GM18868 (cell line): ENCODE results near the gene ZDHHC13.
"Not testable (repeated sequence)": the region's sequence is repeated elsewhere in the genome, so short reads cannot be mapped to it uniquely, and the experiment has no call there.

Experiments used
- ATAC-seq: cut with Tn5 transposase; IDR thresholded peaks from one replicate; pipeline ENCODE4 v1.9.1; 2021; ENCODE audit warnings: mild to moderate bottlenecking, moderate library complexity; ENCODE audit not compliant: unreplicated experiment

ZDHHC13 gene

GRCh38 chr11:19094859-19095258 lies 22.1 kb upstream of the ZDHHC13 start:
- no peak for ATAC-seq

- ATAC-seq = no peak
These were observed 17.9 kb upstream of the ZDHHC13 start for GRCh38 chr11:19099093-19099492.

DNA sequence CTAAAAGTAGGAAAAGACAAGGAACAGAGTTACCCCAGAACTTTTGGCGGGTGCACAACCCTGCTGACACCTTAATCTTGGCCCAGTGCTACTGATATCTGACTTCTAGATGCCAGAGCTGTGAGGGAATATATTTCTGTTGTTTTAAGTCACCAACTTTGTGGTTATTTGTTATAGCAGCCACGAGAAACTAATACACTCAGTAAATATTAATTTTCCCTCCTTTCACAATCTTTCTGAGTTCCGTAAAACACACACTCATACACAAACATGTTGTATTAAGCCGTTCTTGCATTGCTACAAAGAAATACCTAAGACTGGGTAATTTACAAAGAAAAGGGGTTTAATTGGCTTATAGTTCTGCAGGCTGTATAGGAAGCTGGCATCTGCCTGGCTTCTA lies 16.1 kb upstream of the ZDHHC13 start:
- no peak for ATAC-seq

DNA sequence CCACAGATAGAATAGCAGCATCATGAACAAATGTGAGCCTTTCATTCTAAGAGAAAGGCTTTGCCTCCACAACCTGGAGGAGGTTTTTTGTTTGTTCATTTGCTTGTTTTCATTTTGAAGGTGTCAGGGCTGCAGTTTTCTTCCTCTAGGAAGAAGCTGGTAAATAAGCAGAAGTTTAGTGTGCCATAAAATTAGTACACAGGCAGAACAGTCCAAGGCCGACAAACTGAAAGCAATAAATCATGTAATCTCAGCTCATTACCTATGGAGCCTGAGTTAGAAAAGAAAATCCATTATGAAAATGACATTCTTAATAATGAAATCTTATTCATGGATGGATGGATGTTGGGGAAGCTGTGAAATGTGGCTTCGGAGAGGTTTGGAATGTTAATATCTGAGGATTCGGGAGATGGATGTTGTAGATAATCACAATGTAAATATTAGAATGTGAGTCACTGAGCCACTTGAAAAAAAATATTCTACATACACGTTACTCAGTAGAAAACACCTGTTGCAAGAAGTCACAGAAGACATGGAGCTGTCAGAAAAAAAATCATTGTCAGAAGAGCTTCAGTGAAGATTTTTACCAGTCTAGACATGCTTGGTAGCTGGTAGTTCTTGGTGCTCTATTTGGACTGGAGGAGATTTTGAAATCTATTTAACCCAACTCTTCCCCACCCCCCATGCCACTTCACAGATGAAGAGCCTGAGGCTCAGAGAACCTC lies 15.0 kb upstream of the ZDHHC13 start:
- ATAC-seq = no peak

- ATAC-seq = no peak
These were observed 14.5 kb upstream of the ZDHHC13 start for GRCh38 chr11:19102521-19102900.

- ATAC-seq = no peak
These were observed 12.0 kb upstream of the ZDHHC13 start for GRCh38 chr11:19105011-19105410.

- ATAC-seq = no peak
These were observed 9.8 kb upstream of the ZDHHC13 start for GRCh38 chr11:19107125-19107524.

DNA sequence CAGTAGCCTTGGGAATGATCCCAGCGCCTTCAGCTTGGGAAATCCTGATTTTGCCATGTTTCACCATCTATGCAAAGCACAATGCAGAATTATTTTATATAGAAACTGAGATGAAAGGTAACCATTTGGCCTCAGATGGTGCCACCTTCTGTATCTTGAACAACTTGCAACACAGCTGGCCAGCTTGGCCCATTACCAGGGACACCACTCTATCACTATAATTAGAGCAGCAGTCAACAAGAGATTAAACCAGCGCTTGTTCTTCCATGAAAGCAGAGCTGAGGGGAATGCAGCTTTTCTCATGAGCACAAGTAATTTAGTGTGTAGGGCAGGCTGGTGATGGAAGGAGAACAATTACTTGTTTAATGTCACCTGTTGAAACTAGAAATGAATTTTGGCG lies 6.7 kb upstream of the ZDHHC13 start:
- ATAC-seq = no peak

DNA sequence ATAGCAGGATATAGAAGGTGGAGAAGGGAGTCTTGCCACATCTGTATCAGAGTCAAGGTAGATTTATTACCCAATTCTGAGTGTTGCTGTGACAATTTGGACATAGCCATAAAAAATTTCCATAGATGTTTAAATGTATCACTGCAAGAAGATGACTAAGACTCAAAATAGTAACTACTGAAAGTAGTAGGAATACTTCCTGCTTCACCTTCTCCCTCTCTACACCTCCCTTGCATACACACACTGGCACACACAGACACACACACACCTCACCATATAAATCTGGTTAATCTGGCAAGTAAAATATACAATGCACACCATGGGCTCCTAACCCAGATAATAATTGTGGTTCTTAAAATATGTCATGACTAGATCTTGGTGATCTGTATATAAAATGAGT lies 5.2 kb upstream of the ZDHHC13 start:
- no peak for ATAC-seq

GRCh38 chr11:19116276-19116970 lies 545 bp upstream of the ZDHHC13 start:
- no peak for ATAC-seq

- ATAC-seq = no peak
These were observed 761 bp downstream of the ZDHHC13 start for GRCh38 chr11:19117760-19118097.

- no peak for ATAC-seq
These were observed 4.7 kb downstream of the ZDHHC13 start for GRCh38 chr11:19121646-19122045.

DNA sequence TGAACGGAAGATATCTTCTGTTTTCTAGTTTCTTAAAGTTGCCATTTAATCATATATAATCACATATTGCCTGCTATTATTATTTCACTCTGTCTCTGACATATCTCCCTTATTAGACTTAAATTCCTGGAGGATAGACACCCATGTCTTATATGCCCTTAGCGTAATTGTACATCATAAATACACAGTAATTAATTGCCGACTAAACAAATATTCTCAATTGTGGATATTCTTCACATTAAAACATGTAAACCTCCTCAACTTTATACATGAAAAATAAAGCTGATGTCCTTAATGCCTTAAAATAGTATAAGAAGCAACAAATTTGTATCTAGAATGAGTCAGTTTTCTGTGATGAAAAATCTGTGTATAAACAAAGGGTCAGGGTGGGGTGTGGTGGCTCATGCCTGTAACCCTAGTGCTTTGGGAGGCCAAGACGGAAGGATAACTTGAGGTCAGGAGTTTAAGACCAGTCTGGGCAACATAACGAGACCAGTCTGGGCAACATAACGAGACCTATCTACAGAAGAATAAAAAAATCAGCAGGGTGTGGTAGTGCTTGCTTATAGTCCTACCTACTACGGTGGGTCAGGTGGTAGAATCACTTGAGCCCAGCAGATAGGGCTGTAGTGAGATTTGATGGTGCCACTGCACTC lies 6.1 kb downstream of the ZDHHC13 start:
- no peak for ATAC-seq

- ATAC-seq = not testable (repeated sequence)
These were observed 9.8 kb downstream of the ZDHHC13 start for GRCh38 chr11:19126562-19127325.

DNA sequence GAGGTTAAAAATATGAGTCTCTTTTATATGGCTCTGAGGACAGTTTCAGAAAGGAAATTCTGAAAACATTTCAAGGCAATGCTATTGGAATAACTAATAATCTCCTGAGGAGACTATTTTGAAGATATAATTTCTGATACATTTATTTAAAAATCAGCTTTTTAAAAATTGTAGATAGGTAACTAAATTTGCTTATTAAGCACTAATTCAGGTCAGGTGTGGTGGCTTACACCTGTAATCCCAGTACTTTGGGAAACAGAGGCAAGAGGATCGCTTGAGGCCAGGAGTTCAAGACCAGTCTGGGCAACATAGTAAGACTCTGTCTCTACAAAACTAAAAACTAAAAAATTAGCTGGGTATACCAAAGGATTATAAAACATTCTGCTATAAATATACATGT lies 17.0 kb downstream of the ZDHHC13 start:
- ATAC-seq = no peak

DNA sequence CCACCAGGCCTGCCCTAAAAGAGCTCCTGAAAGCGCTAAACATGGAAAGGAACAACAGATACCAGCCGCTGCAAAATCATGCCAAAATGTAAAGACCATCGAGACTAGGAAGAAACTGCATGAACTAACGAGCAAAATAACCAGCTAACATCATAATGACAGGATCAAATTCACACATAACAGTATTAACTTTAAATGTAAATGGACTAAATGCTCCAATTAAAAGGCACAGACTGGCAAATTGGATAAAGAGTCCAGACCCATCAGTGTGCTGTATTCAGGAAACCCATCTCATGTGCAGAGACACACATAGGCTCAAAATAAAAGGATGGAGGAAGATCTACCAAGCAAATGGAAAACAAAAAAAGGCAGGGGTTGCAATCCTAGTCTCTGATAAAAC lies 19.9 kb downstream of the ZDHHC13 start:
- ATAC-seq = not testable (repeated sequence)

DNA sequence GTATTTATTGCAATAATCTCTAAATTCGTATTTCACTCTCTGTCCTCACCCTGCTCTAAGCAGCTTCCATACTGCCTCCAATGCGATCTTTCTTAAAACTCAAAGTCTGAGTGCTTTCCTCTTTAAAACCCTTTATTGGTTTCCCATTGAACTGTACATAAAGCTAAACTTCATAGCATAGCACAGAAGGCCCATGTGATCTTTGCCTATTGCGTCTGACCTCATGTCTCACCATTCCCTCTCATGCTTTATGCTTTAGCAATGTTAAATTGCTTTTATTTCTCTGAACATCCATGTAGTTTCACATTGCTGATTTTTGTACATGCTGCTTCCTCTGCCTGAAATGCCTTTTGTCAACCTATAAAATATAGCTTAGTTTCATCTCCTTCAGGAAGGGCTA lies 28.4 kb downstream of the ZDHHC13 start:
- no peak for ATAC-seq

GRCh38 chr11:19156892-19157291 lies 39.9 kb downstream of the ZDHHC13 start:
- no peak for ATAC-seq

GRCh38 chr11:19160847-19161246 lies 43.9 kb downstream of the ZDHHC13 start:
- ATAC-seq = no peak

GRCh38 chr11:19161651-19162050 lies 44.7 kb downstream of the ZDHHC13 start:
- no peak for ATAC-seq

GRCh38 chr11:19162951-19163505 lies 46.1 kb downstream of the ZDHHC13 start:
- no peak for ATAC-seq
